Left kidney (tissue), 2 donors: ENCODE data around the gene FUT1. TPM values are rescaled to one million over a fixed set of nuclear protein-coding genes. Genes with fewer than 3 reads are reported as not detected.

Experiments
- DNase-seq: peaks from one replicate; pipeline ENCODE4 v3.0.0-alpha.2; 2013
- polyA plus RNA-seq: library from polyadenylated mRNA; unstranded; fragments of 120-200 nt; gene quantifications from one replicate; pipeline ENCODE4 v1.2.1, GENCODE V29; 2013; ENCODE audit not compliant: insufficient read length

Gene FUT1
- polyA plus RNA-seq, 1 donor: 3.8 TPM

GRCh38 chr19:48741129-48741999, 11.1 kb downstream of the FUT1 start:
- DNase-seq: no peak

GRCh38 chr19:48740164-48740972, 12.1 kb downstream of the FUT1 start, which contains the start of gene RASIP1:
Gene RASIP1, minus strand, starts transcription at chr19:48740610. Its CDS starts 328 bp downstream, at chr19:48740282.
- no peak for DNase-seq

- DNase-seq: no peak
These were observed 12.9 kb downstream of the FUT1 start for GRCh38 chr19:48739404-48740163.

- DNase-seq: peak; percentile 91
These were observed 13.7 kb downstream of the FUT1 start for GRCh38 chr19:48738557-48739403.

- DNase-seq: no peak
These were observed 15.0 kb downstream of the FUT1 start for GRCh38 chr19:48737360-48737998.

- no peak for DNase-seq
These were observed 17.3 kb downstream of the FUT1 start for GRCh38 chr19:48735031-48735615.

- no peak for DNase-seq
These were observed 17.8 kb downstream of the FUT1 start for GRCh38 chr19:48734625-48735024.

- DNase-seq: no peak
These were observed 21.0 kb downstream of the FUT1 start for GRCh38 chr19:48731452-48731851.

- DNase-seq: no peak
These were observed 23.4 kb downstream of the FUT1 start for GRCh38 chr19:48728911-48729664.

- no peak for DNase-seq
These were observed 25.9 kb downstream of the FUT1 start for GRCh38 chr19:48726556-48726955.

- peak; percentile 89 for DNase-seq
These were observed 27.4 kb downstream of the FUT1 start for GRCh38 chr19:48724796-48725753.

GRCh38 chr19:48722196-48722708, 30.2 kb downstream of the FUT1 start:
- DNase-seq: no peak

GRCh38 chr19:48720613-48721296, 31.7 kb downstream of the FUT1 start:
- DNase-seq: peak; percentile 99

GRCh38 chr19:48720251-48720612, 32.2 kb downstream of the FUT1 start:
- no peak for DNase-seq

- no peak for DNase-seq
These were observed 32.9 kb downstream of the FUT1 start, which contains the start of gene MAMSTR for GRCh38 chr19:48719263-48720171. Gene MAMSTR, minus strand, starts transcription at chr19:48719725. Its CDS starts 694 bp downstream, at chr19:48719031.

GRCh38 chr19:48718711-48719231, 33.7 kb downstream of the FUT1 start:
- DNase-seq: no peak
